Fibroblast of lung (primary cell): ENCODE data around the gene ERLEC1. TPM values are rescaled to one million over a fixed set of nuclear protein-coding genes. Genes with fewer than 3 reads are reported as not detected.
"Not testable (repeated sequence)": the region's sequence is repeated elsewhere in the genome, so short reads cannot be mapped to it uniquely, and the experiment has no call there.

Experiments used
- DNase-seq, 2 donors: peaks; one replicate each; pipeline versions ENCODE4 v3.0.0 to v3.0.0-alpha.2; 2010; ENCODE audit warnings: low read depth in 2 of 2
- H2AFZ ChIP-seq: 2 replicates; pipeline ENCODE4 v1.5.1; 2012; ENCODE audit warnings: low read length, control low read depth, inconsistent platforms
- H3K27ac ChIP-seq: 2 replicates; pipeline ENCODE4 v1.5.1; 2011; ENCODE audit warnings: low read length, control low read depth; ENCODE audit not compliant: insufficient read depth
- H3K27me3 ChIP-seq: 2 replicates; pipeline ENCODE4 v1.5.1; 2011; ENCODE audit warnings: mild to moderate bottlenecking, low read length; ENCODE audit not compliant: control insufficient read depth, insufficient read depth
- H3K36me3 ChIP-seq: 2 replicates; pipeline ENCODE4 v1.5.1; 2011; ENCODE audit warnings: low read length; ENCODE audit not compliant: control insufficient read depth, insufficient read depth
- H3K4me1 ChIP-seq: 2 replicates; pipeline ENCODE4 v1.5.1; 2011; ENCODE audit warnings: low read length; ENCODE audit not compliant: control insufficient read depth, insufficient read depth; ENCODE audit errors: extremely low read depth
- H3K4me2 ChIP-seq: 2 replicates; pipeline ENCODE4 v1.5.1; 2011; ENCODE audit warnings: low read length, control low read depth; ENCODE audit not compliant: insufficient read depth; ENCODE audit errors: extremely low read depth
- H3K4me3 ChIP-seq, 4 experiments: fragments of 200-600 bp in 1 of 4; sonication (generic) in 1 of 4; replicated peaks in 1 of 4; 2 replicates each; pipeline ENCODE4 v1.5.1; 2011 to 2016; ENCODE audit warnings: low read length in 4 of 4, low read depth in 3 of 4, mild to moderate bottlenecking in 3 of 4, control low read depth in 2 of 4, inconsistent platforms in 1 of 4, mixed read lengths in 1 of 4; ENCODE audit not compliant: insufficient read depth in 1 of 4; ENCODE audit errors: control extremely low read depth in 1 of 4
- H3K79me2 ChIP-seq: 2 replicates; pipeline ENCODE4 v1.5.1; 2012; ENCODE audit warnings: mild to moderate bottlenecking, low read length, inconsistent platforms; ENCODE audit not compliant: control insufficient read depth, insufficient read depth
- H3K9ac ChIP-seq: 2 replicates; pipeline ENCODE4 v1.5.1; 2011; ENCODE audit warnings: mild to moderate bottlenecking, low read length, control low read depth; ENCODE audit not compliant: insufficient read depth
- H3K9me3 ChIP-seq: 2 replicates; pipeline ENCODE4 v1.5.1; 2012; ENCODE audit warnings: low read depth, low read length; ENCODE audit not compliant: control insufficient read depth, insufficient read depth
- H4K20me1 ChIP-seq: 2 replicates; pipeline ENCODE4 v1.5.1; 2011; ENCODE audit warnings: low read length; ENCODE audit not compliant: control insufficient read depth, insufficient read depth; ENCODE audit errors: extremely low read depth
- EZH2 ChIP-seq: IDR thresholded peaks from 2 replicates; pipeline ENCODE4 v1.5.1; 2012; ENCODE audit warnings: low read length, control low read depth, mild to moderate bottlenecking; ENCODE audit errors: missing control alignments
- polyA plus RNA-seq, 2 donors: library from polyadenylated mRNA; depleted of rRNA in 1 of 2; stranded (reverse) in 1 of 2; unstranded in 1 of 2; fragments of >200 nt; gene quantifications; 2 replicates each; pipeline ENCODE4 v1.2.1, GENCODE V29; 2011 to 2012; ENCODE audit warnings: missing spikeins in 1 of 2
- total RNA-seq: library from RNA; depleted of rRNA; stranded (reverse); fragments of >200 nt; gene quantifications from 2 replicates; pipeline ENCODE4 v1.2.1, GENCODE V29; 2014
- TF ChIP-seq, protein P1 (sequence below), 2 donors: IDR thresholded peaks in 1 of 2; conservative IDR thresholded peaks in 1 of 2; 1 replicate in 1 of 2; 2 replicates in 1 of 2; pipeline ENCODE4 v1.5.1; 2011 to 2012; ENCODE audit warnings: low read length in 2 of 2, control low read depth in 1 of 2, inconsistent platforms in 1 of 2, low read depth in 1 of 2, mild to moderate bottlenecking in 1 of 2

Gene ERLEC1
- total and polyA plus RNA-seq, 2 donors (not counting 1 experiment from before 2014, with no cell fraction given), result 87.7 to 103 TPM

DNA sequence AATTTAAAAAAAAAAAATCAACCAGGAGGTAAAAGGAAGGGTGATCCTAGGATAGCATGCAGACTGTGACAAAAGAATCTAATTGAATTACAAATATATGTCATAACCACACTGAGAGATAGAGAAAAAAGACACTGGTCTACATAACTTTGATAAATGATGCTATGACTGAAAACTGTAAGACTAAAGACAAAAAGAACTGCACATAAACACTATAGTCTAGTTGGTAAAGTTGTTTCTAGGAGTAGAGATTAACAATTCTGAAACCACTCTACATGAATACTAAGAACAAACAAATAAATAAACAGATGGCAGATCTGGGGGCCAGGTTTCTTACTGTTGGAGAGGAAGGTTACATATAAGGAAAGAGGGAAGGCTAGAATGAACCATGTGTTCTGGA is 33.8 kb upstream of the ERLEC1 start:
- Histone ChIP-seq H3K27me3 (no peaks in the 10 kb centered on the region), H3K4me1 (peaks cover 3% of the 10 kb centered on the region), H3K36me3 (no peaks in the 10 kb centered on the region), H4K20me1 (no peaks in the 10 kb centered on the region), H3K4me3 (no peak overlapping the region), H3K27ac (no peak overlapping the region), H3K4me2 (no peak overlapping the region), H3K9me3 (no peaks in the 10 kb centered on the region), H3K9ac (no peak overlapping the region), H2AFZ (no peak overlapping the region), H3K79me2 (no peaks in the 10 kb centered on the region)
- TF ChIP-seq, protein P1, sequence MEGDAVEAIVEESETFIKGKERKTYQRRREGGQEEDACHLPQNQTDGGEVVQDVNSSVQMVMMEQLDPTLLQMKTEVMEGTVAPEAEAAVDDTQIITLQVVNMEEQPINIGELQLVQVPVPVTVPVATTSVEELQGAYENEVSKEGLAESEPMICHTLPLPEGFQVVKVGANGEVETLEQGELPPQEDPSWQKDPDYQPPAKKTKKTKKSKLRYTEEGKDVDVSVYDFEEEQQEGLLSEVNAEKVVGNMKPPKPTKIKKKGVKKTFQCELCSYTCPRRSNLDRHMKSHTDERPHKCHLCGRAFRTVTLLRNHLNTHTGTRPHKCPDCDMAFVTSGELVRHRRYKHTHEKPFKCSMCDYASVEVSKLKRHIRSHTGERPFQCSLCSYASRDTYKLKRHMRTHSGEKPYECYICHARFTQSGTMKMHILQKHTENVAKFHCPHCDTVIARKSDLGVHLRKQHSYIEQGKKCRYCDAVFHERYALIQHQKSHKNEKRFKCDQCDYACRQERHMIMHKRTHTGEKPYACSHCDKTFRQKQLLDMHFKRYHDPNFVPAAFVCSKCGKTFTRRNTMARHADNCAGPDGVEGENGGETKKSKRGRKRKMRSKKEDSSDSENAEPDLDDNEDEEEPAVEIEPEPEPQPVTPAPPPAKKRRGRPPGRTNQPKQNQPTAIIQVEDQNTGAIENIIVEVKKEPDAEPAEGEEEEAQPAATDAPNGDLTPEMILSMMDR (conservative IDR thresholded peaks at IDR 0.05 in 1 of 2, IDR thresholded peaks at IDR 0.05 in 1 of 2; ENCODE audit: low read depth in 1 of 2, low read length in 2 of 2), result no peak
- TF ChIP-seq EZH2, result no peak
- DNase-seq, result no peak

DNA sequence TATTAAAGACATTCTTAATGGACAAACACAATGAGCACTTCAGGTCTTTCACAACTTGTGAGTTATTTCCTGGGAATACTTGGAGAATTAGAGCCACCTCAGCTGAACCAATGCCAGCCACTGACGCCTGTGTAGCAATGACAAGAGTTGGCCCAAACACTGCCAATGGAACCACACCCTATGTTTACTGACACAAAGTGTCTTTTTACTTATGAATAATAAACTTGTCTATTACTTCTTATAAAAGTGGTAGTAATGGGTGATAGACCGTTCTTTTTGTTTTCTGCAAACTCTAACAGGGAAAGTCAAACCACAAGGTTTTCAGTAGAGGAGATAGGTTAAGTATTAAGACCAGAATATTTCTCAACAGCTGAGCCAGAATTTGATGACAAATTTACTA is 31.7 kb upstream of the ERLEC1 start:
- H3K9me3 ChIP-seq, result no peaks in the 10 kb centered on the region
- TF ChIP-seq, protein P1 (conservative IDR thresholded peaks at IDR 0.05 in 1 of 2, IDR thresholded peaks at IDR 0.05 in 1 of 2; ENCODE audit: low read depth in 1 of 2, low read length in 2 of 2), result no peak
- no peaks in the 10 kb centered on the region for H4K20me1 ChIP-seq
- H2AFZ ChIP-seq, result no peak overlapping the region
- no peaks in the 10 kb centered on the region for H3K27me3 ChIP-seq
- DNase-seq, result no peak
- H3K27ac ChIP-seq, result no peak overlapping the region
- H3K79me2 ChIP-seq, result no peaks in the 10 kb centered on the region
- H3K9ac ChIP-seq, result no peak overlapping the region
- H3K36me3 ChIP-seq, result no peaks in the 10 kb centered on the region
- no peak overlapping the region for H3K4me2 ChIP-seq
- H3K4me1 ChIP-seq, result peaks cover 3% of the 10 kb centered on the region
- no peak overlapping the region for H3K4me3 ChIP-seq

DNA sequence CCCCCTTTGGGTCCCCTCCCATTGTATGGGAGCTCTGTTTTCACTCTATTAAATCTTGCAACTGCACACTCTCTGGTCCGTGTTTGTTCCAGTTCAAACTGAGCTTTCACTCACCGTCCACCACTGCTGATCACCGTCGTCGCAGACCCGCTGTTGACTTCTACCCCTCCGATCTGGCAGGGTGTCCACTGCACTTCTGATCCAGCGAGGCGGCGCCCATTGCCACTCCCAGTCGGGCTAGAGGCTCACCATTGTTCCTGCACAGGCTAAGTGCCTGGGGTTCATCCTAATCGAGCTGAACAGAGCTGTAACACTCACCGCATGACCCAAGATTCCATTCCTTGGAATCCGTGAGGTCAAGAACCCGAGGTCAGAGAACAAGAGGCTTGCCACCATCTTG is 30.2 kb upstream of the ERLEC1 start:
- DNase-seq, result no peak
- no peak overlapping the region for H2AFZ ChIP-seq
- no peaks in the 10 kb centered on the region for H3K36me3 ChIP-seq
- H3K4me1 ChIP-seq, result peaks cover 3% of the 10 kb centered on the region
- H3K9me3 ChIP-seq, result no peaks in the 10 kb centered on the region
- H3K4me2 ChIP-seq, result no peak overlapping the region
- no peak overlapping the region for H3K4me3 ChIP-seq
- no peak overlapping the region for H3K27ac ChIP-seq
- no peaks in the 10 kb centered on the region for H3K27me3 ChIP-seq
- H4K20me1 ChIP-seq, result no peaks in the 10 kb centered on the region
- H3K79me2 ChIP-seq, result no peaks in the 10 kb centered on the region
- no peak overlapping the region for H3K9ac ChIP-seq
- no peak for TF ChIP-seq EZH2
- TF ChIP-seq, protein P1 (conservative IDR thresholded peaks at IDR 0.05 in 1 of 2, IDR thresholded peaks at IDR 0.05 in 1 of 2; ENCODE audit: low read depth in 1 of 2, low read length in 2 of 2), result no peak

DNA sequence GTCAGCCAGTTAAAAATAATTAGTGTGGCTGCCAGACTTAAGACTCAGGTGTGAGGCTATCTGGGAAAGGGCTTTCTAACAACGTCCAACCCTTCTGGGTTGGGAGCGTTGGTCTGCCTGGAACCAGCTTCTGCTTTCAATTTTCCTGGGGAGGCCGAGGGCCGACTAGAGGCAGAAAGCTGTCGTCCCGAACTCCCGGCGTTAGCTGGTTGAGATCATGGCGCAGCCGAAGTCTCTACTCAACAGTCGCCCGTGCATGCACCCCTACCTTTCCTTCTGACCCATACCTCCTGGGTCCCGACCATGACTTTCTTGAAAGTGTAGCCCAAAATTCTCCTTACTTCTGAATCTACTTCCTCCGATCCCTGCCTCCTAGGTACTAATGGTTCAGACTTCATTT is 29.6 kb upstream of the ERLEC1 start:
- not testable (repeated sequence) for H2AFZ ChIP-seq, H3K27ac ChIP-seq

More for the DNA sequence above, 29.6 kb upstream of the ERLEC1 start:
- H3K79me2 ChIP-seq, H3K27me3 ChIP-seq, DNase-seq, H3K4me1 ChIP-seq, H3K9me3 ChIP-seq, H3K4me2 ChIP-seq, H3K36me3 ChIP-seq, H3K4me3 ChIP-seq, H3K9ac ChIP-seq, H4K20me1 ChIP-seq: not testable (repeated sequence)
